SK-N-SH (cell line): Measurements from ENCODE around the gene LHX4. TPM values are rescaled to one million over a fixed set of nuclear protein-coding genes. Genes with fewer than 3 reads are reported as not detected.

Experiments
- CTCF ChIA-PET: fragments of 300-600, 350-600 bp; formaldehyde crosslinking; extraction: SDS; loops from one replicate; lab custom pipeline; 2021; lab: Yijun Ruan, JAX
- POLR2A ChIA-PET: fragments of 350-600 bp; sonication (Branson Sonifier 250); formaldehyde crosslinking; extraction: SDS; loops from one replicate; lab custom pipeline; 2020; ENCODE audit warnings: antibody characterized with exemption, inconsistent platforms; lab: Yijun Ruan, JAX
- DNase-seq: peaks from one replicate; pipeline ENCODE4 v3.0.0; 2012
- H2AFZ ChIP-seq: fragments of 200-600 bp; sonication (generic); 2 replicates; pipeline ENCODE4 v1.8.1; 2016; ENCODE audit warnings: antibody characterized with exemption, mild to moderate bottlenecking, low read depth
- H3F3A ChIP-seq: fragments of 200-600 bp; sonication (generic); replicated peaks from 2 replicates; pipeline ENCODE3; 2016; ENCODE audit warnings: antibody characterized with exemption, mild to moderate bottlenecking; ENCODE audit not compliant: insufficient read depth
- H3K27ac ChIP-seq, 2 experiments: fragments of 200-500 bp in 1 of 2; fragments of 200-600 bp in 1 of 2; sonication (Bioruptor generic) in 1 of 2; sonication (generic), shearing (Covaris generic) in 1 of 2; 2 replicates each; pipeline versions ENCODE4 v1.5.1 to v1.6.1; 2014 to 2016; ENCODE audit warnings: low read depth in 2 of 2, inconsistent platforms in 1 of 2, low read length in 1 of 2, mild to moderate bottlenecking in 1 of 2, mixed read lengths in 1 of 2
- H3K27me3 ChIP-seq: fragments of 200-600 bp; sonication (generic), shearing (Covaris generic); 2 replicates; pipeline ENCODE4 v1.6.1; 2016; ENCODE audit warnings: mixed run types; ENCODE audit not compliant: insufficient read depth
- H3K36me3 ChIP-seq, 2 experiments: fragments of 200-500 bp in 1 of 2; fragments of 200-600 bp in 1 of 2; sonication (Bioruptor generic) in 1 of 2; sonication (generic) in 1 of 2; replicated peaks in 1 of 2; 2 replicates each; pipeline versions ENCODE3 to v1.5.1; 2014 to 2016; ENCODE audit warnings: low read length in 1 of 2, mild to moderate bottlenecking in 1 of 2; ENCODE audit not compliant: insufficient read depth in 2 of 2, control insufficient read depth in 1 of 2
- H3K4me1 ChIP-seq, 2 experiments: fragments of 200-500 bp in 1 of 2; fragments of 200-600 bp in 1 of 2; sonication (Bioruptor generic) in 1 of 2; sonication (generic), shearing (Covaris generic) in 1 of 2; 2 replicates each; pipeline versions ENCODE4 v1.5.1 to v1.6.1; 2014 to 2016; ENCODE audit warnings: low read depth in 1 of 2, low read length in 1 of 2, mixed run types in 1 of 2; ENCODE audit not compliant: insufficient read depth in 2 of 2, control insufficient read depth in 1 of 2
- H3K4me2 ChIP-seq: fragments of 200-600 bp; sonication (generic), shearing (Covaris generic); 2 replicates; pipeline ENCODE4 v1.6.1; 2017; ENCODE audit warnings: mixed run types
- H3K4me3 ChIP-seq, 2 experiments: fragments of 200-500 bp in 1 of 2; fragments of 200-600 bp in 1 of 2; sonication (Bioruptor generic) in 1 of 2; sonication (generic), shearing (Covaris generic) in 1 of 2; 2 replicates each; pipeline versions ENCODE4 v1.5.1 to v1.8.1; 2014 to 2016; ENCODE audit warnings: low read depth in 2 of 2, inconsistent platforms in 1 of 2, low read length in 1 of 2, mild to moderate bottlenecking in 1 of 2, mixed read lengths in 1 of 2, moderate library complexity in 1 of 2
- H3K79me2 ChIP-seq: fragments of 200-600 bp; sonication (generic); 2 replicates; pipeline ENCODE4 v1.8.1; 2017; ENCODE audit warnings: mild to moderate bottlenecking; ENCODE audit not compliant: insufficient read depth
- H3K9ac ChIP-seq: fragments of 200-600 bp; sonication (generic); 2 replicates; pipeline ENCODE4 v1.6.1; 2017; ENCODE audit warnings: mixed run types
- H3K9me2 ChIP-seq: fragments of 200-600 bp; sonication (generic); 2 replicates; pipeline ENCODE4 v1.6.1; 2017; ENCODE audit warnings: mixed run types
- H3K9me3 ChIP-seq: fragments of 200-600 bp; sonication (generic); 2 replicates; pipeline ENCODE4 v1.6.1; 2017; ENCODE audit warnings: mixed run types, mild to moderate bottlenecking, moderate library complexity
- H4K20me1 ChIP-seq: fragments of 200-600 bp; sonication (generic); 2 replicates; pipeline ENCODE4 v1.6.1; 2017; ENCODE audit warnings: mild to moderate bottlenecking, mixed run types; ENCODE audit not compliant: insufficient read depth
- CHD2 ChIP-seq: fragments of 150-350 bp; IDR thresholded peaks from 2 replicates; pipeline ENCODE4 v1.6.1; 2018; ENCODE audit warnings: low read length; ENCODE audit not compliant: partially characterized antibody
- CTCF ChIP-seq: fragments of 200-600 bp; sonication (generic); IDR thresholded peaks from 2 replicates; pipeline ENCODE4 v1.6.1; 2017; ENCODE audit warnings: antibody characterized with exemption, mild to moderate bottlenecking, moderate library complexity
- ELF1 ChIP-seq: IDR thresholded peaks from 2 replicates; pipeline ENCODE4 v1.4.0; 2012
- FOXJ3 ChIP-seq: sonication (generic); formaldehyde crosslinking; IDR thresholded peaks from 2 replicates; pipeline ENCODE4 v1.5.1; 2020; ENCODE audit warnings: mild to moderate bottlenecking, missing genetic modification reagents
- GABPA ChIP-seq: IDR thresholded peaks from 2 replicates; pipeline ENCODE4 v1.4.0; 2012; ENCODE audit warnings: low read depth, mild to moderate bottlenecking
- JUND ChIP-seq: IDR thresholded peaks from 2 replicates; pipeline ENCODE4 v1.4.0; 2012
- MXI1 ChIP-seq: IDR thresholded peaks from 2 replicates; pipeline ENCODE4 v1.6.1; 2012; ENCODE audit warnings: mild to moderate bottlenecking, low read depth, low read length, improper control_type of control experiment
- RCOR1 ChIP-seq: fragments of 150-350 bp; IDR thresholded peaks from 2 replicates; pipeline ENCODE4 v1.6.1; 2017; ENCODE audit warnings: antibody characterized with exemption, low read length
- RFX5 ChIP-seq: IDR thresholded peaks from 2 replicates; pipeline ENCODE4 v1.6.1; 2012; ENCODE audit warnings: mild to moderate bottlenecking, improper control_type of control experiment, low read length
- RXRA ChIP-seq: IDR thresholded peaks from 2 replicates; pipeline ENCODE4 v1.4.0; 2012; ENCODE audit warnings: low read depth, mild to moderate bottlenecking, borderline replicate concordance
- SIN3A ChIP-seq: IDR thresholded peaks from 2 replicates; pipeline ENCODE4 v1.6.1; 2012; ENCODE audit warnings: low read depth, mild to moderate bottlenecking, low read length, moderate library complexity, borderline replicate concordance
- YY1 ChIP-seq: IDR thresholded peaks from 2 replicates; pipeline ENCODE4 v1.4.0; 2012; ENCODE audit warnings: low read depth, mild to moderate bottlenecking
- WGBS: methylation state at CpG from one replicate; pipeline ENCODE4 v1.1.6; 2017; ENCODE audit warnings: low lambda C conversion rate; 5-methylcytosine and 5-hydroxymethylcytosine counted together
- polyA plus RNA-seq, 3 experiments: library from polyadenylated mRNA; depleted of rRNA; stranded (reverse); fragments of >200 nt; gene quantifications; 2 replicates each; pipeline ENCODE4 v1.2.3, GENCODE V29; 2012
- TF ChIP-seq, protein P1 (sequence below): IDR thresholded peaks from 2 replicates; pipeline ENCODE4 v1.4.0; 2012; ENCODE audit warnings: low read depth, borderline replicate concordance
- TF ChIP-seq, protein P2 (sequence below): IDR thresholded peaks from 2 replicates; pipeline ENCODE4 v1.4.0; 2012; ENCODE audit warnings: low read depth, borderline replicate concordance

Gene LHX4
- polyA plus RNA-seq, 1 of the 3 experiments (the other 2 are of a cell fraction), result not detected

- ChIA-PET CTCF (interaction anchor here (1.2 to 3.9 kb wide), 2 partner anchors 33 to 42 kb away, joined by 4 to 16 read pairs; no protein-coding TSS in a partner anchor), POLR2A (no interaction called here)
- peaks cover 29% of the 10 kb centered on the region for H3K27me3 ChIP-seq
These were observed 8.6 kb upstream of the LHX4 start for GRCh38 chr1:180221462-180221861.

More at GRCh38 chr1:180221462-180221861, 8.6 kb upstream of the LHX4 start:
- TF ChIP-seq SIN3A (no peak), GABPA (no peak), ELF1 (no peak), RXRA (no peak), YY1 (no peak), RFX5 (no peak), CTCF (no peak), RCOR1 (no peak), JUND (no peak), FOXJ3 (CRISPR knock-in tag) (no peak), MXI1 (no peak), CHD2 (no peak)
- TF ChIP-seq, protein P1, sequence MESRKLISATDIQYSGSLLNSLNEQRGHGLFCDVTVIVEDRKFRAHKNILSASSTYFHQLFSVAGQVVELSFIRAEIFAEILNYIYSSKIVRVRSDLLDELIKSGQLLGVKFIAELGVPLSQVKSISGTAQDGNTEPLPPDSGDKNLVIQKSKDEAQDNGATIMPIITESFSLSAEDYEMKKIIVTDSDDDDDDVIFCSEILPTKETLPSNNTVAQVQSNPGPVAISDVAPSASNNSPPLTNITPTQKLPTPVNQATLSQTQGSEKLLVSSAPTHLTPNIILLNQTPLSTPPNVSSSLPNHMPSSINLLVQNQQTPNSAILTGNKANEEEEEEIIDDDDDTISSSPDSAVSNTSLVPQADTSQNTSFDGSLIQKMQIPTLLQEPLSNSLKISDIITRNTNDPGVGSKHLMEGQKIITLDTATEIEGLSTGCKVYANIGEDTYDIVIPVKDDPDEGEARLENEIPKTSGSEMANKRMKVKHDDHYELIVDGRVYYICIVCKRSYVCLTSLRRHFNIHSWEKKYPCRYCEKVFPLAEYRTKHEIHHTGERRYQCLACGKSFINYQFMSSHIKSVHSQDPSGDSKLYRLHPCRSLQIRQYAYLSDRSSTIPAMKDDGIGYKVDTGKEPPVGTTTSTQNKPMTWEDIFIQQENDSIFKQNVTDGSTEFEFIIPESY, result no peak
- TF ChIP-seq, protein P2, sequence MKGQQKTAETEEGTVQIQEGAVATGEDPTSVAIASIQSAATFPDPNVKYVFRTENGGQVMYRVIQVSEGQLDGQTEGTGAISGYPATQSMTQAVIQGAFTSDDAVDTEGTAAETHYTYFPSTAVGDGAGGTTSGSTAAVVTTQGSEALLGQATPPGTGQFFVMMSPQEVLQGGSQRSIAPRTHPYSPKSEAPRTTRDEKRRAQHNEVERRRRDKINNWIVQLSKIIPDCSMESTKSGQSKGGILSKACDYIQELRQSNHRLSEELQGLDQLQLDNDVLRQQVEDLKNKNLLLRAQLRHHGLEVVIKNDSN, result no peak
- Histone ChIP-seq H3K4me2 (no peak overlapping the region), H3K9ac (no peak overlapping the region), H3K79me2 (no peaks in the 10 kb centered on the region), H4K20me1 (no peaks in the 10 kb centered on the region), H3K9me3 (no peaks in the 10 kb centered on the region), H3K4me1 (no peaks in the 10 kb centered on the region), H3K9me2 (no peaks in the 10 kb centered on the region), H3F3A (no peaks in the 10 kb centered on the region), H3K4me3 (no peak overlapping the region), H3K27ac (no peak overlapping the region), H3K36me3 (no peaks in the 10 kb centered on the region), H2AFZ (no peak overlapping the region)
- 73% methylated on average over 6 of the region's 6 CpGs for WGBS
- DNase-seq, result no peak
